HepG2 (cell line): Measurements from ENCODE around the gene FRMD8. TPM values are rescaled to one million over a fixed set of nuclear protein-coding genes. Genes with fewer than 3 reads are reported as not detected.

ENCODE experiments used
- ATAC-seq: fragments of 200-7000 bp; cut with Tn5 transposase; 3 replicates; pipeline ENCODE4 v1.9.1; 2020; ENCODE audit warnings: mild to moderate bottlenecking, moderate library complexity
- BruUV-seq: library from RNA; stranded (reverse); fragments of 400-500 nt; replicated peaks from 2 replicates; lab custom pipeline; 2021; lab: Mats Ljungman, UMichigan
- CTCF ChIA-PET: fragments of 300-600 bp; formaldehyde crosslinking; extraction: SDS; loops from one replicate; lab custom pipeline; 2021; ENCODE audit warnings: low total read pairs, inconsistent platforms, low intra/inter-chr PET ratio; lab: Yijun Ruan, JAX
- POLR2A ChIA-PET: fragments of 350-600 bp; sonication (Branson Sonifier 250); formaldehyde crosslinking; loops from one replicate; lab custom pipeline; 2020; ENCODE audit warnings: antibody characterized with exemption, inconsistent platforms; lab: Yijun Ruan, JAX
- DNase-seq: peaks from one replicate; pipeline ENCODE4 v3.0.0-alpha.2; 2015; ENCODE audit warnings: low spot score
- FAIRE-seq: peaks from 3 replicates; lab custom pipeline; 2011; peaks lifted over from hg19 to GRCh38; lab: Jason Lieb, UNC
- H2AFZ ChIP-seq: one replicate; pipeline ENCODE4 v1.6.1; 2011; ENCODE audit warnings: low read length, inconsistent platforms
- H3K27ac ChIP-seq: fragments of 300-600 bp; 3 replicates; pipeline ENCODE4 v1.8.0; 2011; ENCODE audit warnings: mixed run types, mild to moderate bottlenecking, mixed read lengths, low read length, inconsistent platforms; ENCODE audit not compliant: insufficient read depth; ENCODE audit errors: extremely low read length
- H3K27me3 ChIP-seq, 2 experiments: fragments of 200-600 bp in 1 of 2; 2 replicates in 1 of 2; 3 replicates in 1 of 2; pipeline versions ENCODE4 v1.6.0 to v1.8.0; 2011; ENCODE audit warnings: low read length in 2 of 2, mild to moderate bottlenecking in 2 of 2, moderate library complexity in 2 of 2, inconsistent platforms in 1 of 2; ENCODE audit not compliant: insufficient read depth in 2 of 2, control insufficient read depth in 1 of 2
- H3K36me3 ChIP-seq, 2 experiments: fragments of 200-600 bp in 1 of 2; replicated peaks in 1 of 2; 2 replicates in 1 of 2; 3 replicates in 1 of 2; pipeline versions ENCODE4 v1.5.1 to v1.8.0; 2011; ENCODE audit warnings: low read length in 2 of 2, inconsistent platforms in 1 of 2; ENCODE audit not compliant: insufficient read depth in 2 of 2, control insufficient read depth in 1 of 2
- H3K4me1 ChIP-seq: 2 replicates; pipeline ENCODE4 v1.5.1; 2012; ENCODE audit warnings: low read length, inconsistent platforms; ENCODE audit not compliant: insufficient read depth
- H3K4me2 ChIP-seq: 2 replicates; pipeline ENCODE4 v1.6.0; 2011; ENCODE audit warnings: low read depth, low read length, inconsistent platforms
- H3K4me3 ChIP-seq, 3 experiments: fragments of 200-600 bp in 1 of 3; sonication (generic), shearing (Covaris generic) in 1 of 3; replicated peaks in 1 of 3; 2 replicates each; pipeline ENCODE4 v1.5.1; 2011 to 2016; ENCODE audit warnings: low read length in 3 of 3, inconsistent platforms in 2 of 3, low read depth in 2 of 3, mild to moderate bottlenecking in 2 of 3, control low read depth in 1 of 3, mixed read lengths in 1 of 3; ENCODE audit not compliant: insufficient read depth in 1 of 3
- H3K79me2 ChIP-seq: one replicate; pipeline ENCODE4 v1.6.1; 2011; ENCODE audit warnings: low read length, inconsistent platforms; ENCODE audit not compliant: insufficient read depth
- H3K9ac ChIP-seq: 2 replicates; pipeline ENCODE4 v1.6.0; 2011; ENCODE audit warnings: mild to moderate bottlenecking, low read depth, low read length, inconsistent platforms; ENCODE audit not compliant: insufficient read depth
- H3K9me3 ChIP-seq: 2 replicates; pipeline ENCODE4 v1.5.1; 2012; ENCODE audit warnings: mild to moderate bottlenecking, low read length
- H4K20me1 ChIP-seq: 2 replicates; pipeline ENCODE4 v1.6.0; 2011; ENCODE audit warnings: inconsistent platforms, mild to moderate bottlenecking, low read length, moderate library complexity; ENCODE audit not compliant: insufficient read depth
- MXD4 ChIP-seq: IDR thresholded peaks from 2 replicates; pipeline ENCODE4 v1.6.1; 2016; ENCODE audit warnings: mild to moderate bottlenecking, missing biosample characterization, missing genetic modification reagents
- POLR2G ChIP-seq: fragments of 200-400 bp; formaldehyde crosslinking; IDR thresholded peaks from 2 replicates; pipeline ENCODE4 v1.6.1; 2018; ENCODE audit warnings: mild to moderate bottlenecking, low read depth, low read length, moderate library complexity
- SSRP1 ChIP-seq: IDR thresholded peaks from 2 replicates; pipeline ENCODE4 v1.6.1; 2016; ENCODE audit warnings: control low read depth
- ZFY ChIP-seq: sonication (generic); formaldehyde crosslinking; IDR thresholded peaks from 2 replicates; pipeline ENCODE4 v1.4.0; 2020; ENCODE audit warnings: missing genetic modification reagents
- ZNF350 ChIP-seq: sonication (generic); formaldehyde crosslinking; IDR thresholded peaks from 2 replicates; pipeline ENCODE4 v1.4.0; 2020; ENCODE audit warnings: mild to moderate bottlenecking, low read depth, missing genetic modification reagents, borderline replicate concordance
- ZNF670 ChIP-seq: sonication (generic); formaldehyde crosslinking; IDR thresholded peaks from 2 replicates; pipeline ENCODE4 v1.8.0; 2022; ENCODE audit warnings: mild to moderate bottlenecking, missing genetic modification reagents, borderline replicate concordance
- ZNF878 ChIP-seq: sonication (generic); formaldehyde crosslinking; IDR thresholded peaks from 2 replicates; pipeline ENCODE4 v1.8.1; 2023; ENCODE audit warnings: mild to moderate bottlenecking, missing genetic modification reagents, moderate library complexity
- WGBS: methylation state at CpG from one replicate; pipeline ENCODE4 v1.1.6; 2017; ENCODE audit warnings: low lambda C conversion rate; 5-methylcytosine and 5-hydroxymethylcytosine counted together
- in situ Hi-C: cut with HindIII; loops from 2 replicates; pipeline ENCODE4 v1.10.0; 2017; ENCODE audit warnings: low pct_unique_long_range_greater_than_20kb; ENCODE audit not compliant: extremely low pct_ligation_motif_present
- intact Hi-C: fragments of 100-400 bp; cut with micrococcal nuclease; formaldehyde crosslinking; loops from one replicate; pipeline ENCODE4 v1.10.0; 2022; ENCODE audit not compliant: unreplicated experiment
- polyA plus RNA-seq, 8 experiments: library from polyadenylated mRNA; depleted of rRNA in 3 of 8; stranded (reverse) in 7 of 8; unstranded in 1 of 8; fragments of >200 nt; fragmentation: Illumina TruSeq in 4 of 8; extraction: Trizol in 4 of 8; gene quantifications; 2 replicates each; pipeline versions ENCODE4 v1.2.1 to v1.2.3, GENCODE V29; 2011 to 2016; ENCODE audit warnings: low read depth in 4 of 8, missing spikeins in 1 of 8, mixed read lengths in 1 of 8; ENCODE audit not compliant: insufficient read depth in 1 of 8
- total RNA-seq, 5 experiments: library from RNA; depleted of rRNA; stranded (reverse); fragments of >200 nt; fragmentation: Illumina TruSeq; extraction: Trizol; gene quantifications; 2 replicates each; pipeline ENCODE4 v1.2.3, GENCODE V29; 2016; ENCODE audit warnings: low read depth in 1 of 5
- TF ChIP-seq, protein P1 (sequence below): sonication (generic); formaldehyde crosslinking; IDR thresholded peaks from 2 replicates; pipeline ENCODE4 v1.5.0; 2020; ENCODE audit warnings: mild to moderate bottlenecking, missing genetic modification reagents

Gene FRMD8
- total and polyA plus RNA-seq, 2 of the 13 experiments (the other 11 are each of a cell fraction or from before 2014, with no cell fraction given) = 5.8 to 20.6 TPM

DNA sequence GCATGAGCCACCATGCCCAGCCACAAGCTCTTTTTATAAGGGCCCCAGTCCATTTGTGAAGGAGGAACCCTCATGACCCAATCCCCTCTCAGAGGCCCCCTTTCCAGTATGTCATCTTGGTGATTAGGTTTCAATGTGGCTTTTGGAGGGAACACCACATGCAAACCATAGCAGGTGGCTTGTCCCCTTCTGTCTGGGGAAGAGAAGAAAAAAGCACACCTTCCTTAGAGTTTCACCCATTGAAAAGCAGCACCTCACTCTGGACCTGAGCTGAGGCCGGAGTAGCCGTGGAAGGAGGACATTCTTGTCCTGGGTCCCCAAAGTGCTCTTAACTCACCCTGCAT is 61.6 kb downstream of the FRMD8 start:
- Histone ChIP-seq H3K9me3 (no peaks in the 10 kb centered on the region), H3K79me2 (no peaks in the 10 kb centered on the region), H3K27me3 (no peaks in the 10 kb centered on the region), H3K9ac (no peak overlapping the region), H3K4me1 (peaks cover 49% of the 10 kb centered on the region), H3K27ac (no peak overlapping the region), H4K20me1 (peaks cover 38% of the 10 kb centered on the region), H3K36me3 (peaks cover 0 to 6% of the 10 kb centered on the region in 2 experiments; a peak in 2 of 5 replicates), H2AFZ (no peak overlapping the region), H3K4me3 (no peak overlapping the region), H3K4me2 (no peak overlapping the region)
- CTCF ChIA-PET = no interaction called here
- in situ Hi-C loops (no loop called here), intact Hi-C loops (no loop called here)
- WGBS = no CpG with 5 or more reads among the region's 2 CpGs
- DNase-seq (no peak), ATAC-seq (no peak), FAIRE-seq (no peak)
- TF ChIP-seq, protein P1, sequence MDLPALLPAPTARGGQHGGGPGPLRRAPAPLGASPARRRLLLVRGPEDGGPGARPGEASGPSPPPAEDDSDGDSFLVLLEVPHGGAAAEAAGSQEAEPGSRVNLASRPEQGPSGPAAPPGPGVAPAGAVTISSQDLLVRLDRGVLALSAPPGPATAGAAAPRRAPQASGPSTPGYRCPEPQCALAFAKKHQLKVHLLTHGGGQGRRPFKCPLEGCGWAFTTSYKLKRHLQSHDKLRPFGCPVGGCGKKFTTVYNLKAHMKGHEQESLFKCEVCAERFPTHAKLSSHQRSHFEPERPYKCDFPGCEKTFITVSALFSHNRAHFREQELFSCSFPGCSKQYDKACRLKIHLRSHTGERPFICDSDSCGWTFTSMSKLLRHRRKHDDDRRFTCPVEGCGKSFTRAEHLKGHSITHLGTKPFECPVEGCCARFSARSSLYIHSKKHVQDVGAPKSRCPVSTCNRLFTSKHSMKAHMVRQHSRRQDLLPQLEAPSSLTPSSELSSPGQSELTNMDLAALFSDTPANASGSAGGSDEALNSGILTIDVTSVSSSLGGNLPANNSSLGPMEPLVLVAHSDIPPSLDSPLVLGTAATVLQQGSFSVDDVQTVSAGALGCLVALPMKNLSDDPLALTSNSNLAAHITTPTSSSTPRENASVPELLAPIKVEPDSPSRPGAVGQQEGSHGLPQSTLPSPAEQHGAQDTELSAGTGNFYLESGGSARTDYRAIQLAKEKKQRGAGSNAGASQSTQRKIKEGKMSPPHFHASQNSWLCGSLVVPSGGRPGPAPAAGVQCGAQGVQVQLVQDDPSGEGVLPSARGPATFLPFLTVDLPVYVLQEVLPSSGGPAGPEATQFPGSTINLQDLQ (CRISPR knock-in tag) = no peak
- TF ChIP-seq ZFY (CRISPR knock-in tag) (0 out of 2 replicates have a peak, but pooled peaks have one; percentile 7), ZNF350 (no peak), ZNF878 (CRISPR knock-in tag) (0 out of 2 replicates have a peak, but pooled peaks have one; percentile 28), SSRP1 (CRISPR knock-in tag) (peak; percentile 87; the same call in 1 of the 2 replicates), ZNF670 (CRISPR knock-in tag) (no peak), POLR2G (peak; percentile 1; the same call in 1 of the 2 replicates), MXD4 (CRISPR knock-in tag) (no peak)
- no TSS peak for BruUV-seq
- POLR2A ChIA-PET = interaction anchor here (0.8 to 7.0 kb wide), 10 partner anchors 11 to 61 kb away, joined by 3 to 89 read pairs (median 6); partner anchors contain the start of genes MALAT1 and NEAT1
